Measurements from ENCODE around the gene PPY. TPM values are rescaled to one million over a fixed set of nuclear protein-coding genes. Genes with fewer than 3 reads are reported as not detected.
"Not testable (repeated sequence)": the region's sequence is repeated elsewhere in the genome, so short reads cannot be mapped to it uniquely, and the experiment has no call there.

PPY gene
- total RNA-seq, 1 donor from 2014 or later = not detected

GRCh38 chr17:43974382-43975266 lies 32.3 kb upstream of the PPY start:
- Mint-ChIP-seq H3K9me3 (ENCODE audit: unreplicated experiment) (peaks cover 2% of the 10 kb centered on the region), H3K36me3 (ENCODE audit: unreplicated experiment) (no peaks in the 10 kb centered on the region), H3K27ac (ENCODE audit: unreplicated experiment) (no peak overlapping the region), H3K4me1 (ENCODE audit: low read depth, unreplicated experiment) (no peaks in the 10 kb centered on the region), H3K4me3 (ENCODE audit: unreplicated experiment) (no peak overlapping the region), H3K27me3 (ENCODE audit: unreplicated experiment) (no peaks in the 10 kb centered on the region)
- no peak for TF ChIP-seq CTCF (IDR thresholded peaks at IDR 0.05; ENCODE audit: partially characterized antibody, unreplicated experiment)
- no peak for DNase-seq

GRCh38 chr17:43972444-43973212 lies 30.4 kb upstream of the PPY start:
- not testable (repeated sequence) for H3K27me3 Mint-ChIP-seq (ENCODE audit: unreplicated experiment); H3K36me3 Mint-ChIP-seq (ENCODE audit: unreplicated experiment); DNase-seq; H3K9me3 Mint-ChIP-seq (ENCODE audit: unreplicated experiment); H3K4me3 Mint-ChIP-seq (ENCODE audit: unreplicated experiment); H3K27ac Mint-ChIP-seq (ENCODE audit: unreplicated experiment); H3K4me1 Mint-ChIP-seq (ENCODE audit: low read depth, unreplicated experiment)

- H3K4me3 Mint-ChIP-seq (ENCODE audit: unreplicated experiment); H3K4me1 Mint-ChIP-seq (ENCODE audit: low read depth, unreplicated experiment); H3K36me3 Mint-ChIP-seq (ENCODE audit: unreplicated experiment); DNase-seq; H3K27me3 Mint-ChIP-seq (ENCODE audit: unreplicated experiment); H3K27ac Mint-ChIP-seq (ENCODE audit: unreplicated experiment); H3K9me3 Mint-ChIP-seq (ENCODE audit: unreplicated experiment): not testable (repeated sequence)
These were observed 29.2 kb upstream of the PPY start for GRCh38 chr17:43971436-43971835.

GRCh38 chr17:43970366-43970765 lies 28.1 kb upstream of the PPY start:
- H3K27ac Mint-ChIP-seq (ENCODE audit: unreplicated experiment) = no peak overlapping the region

GRCh38 chr17:43967251-43967875 lies 25.1 kb upstream of the PPY start:
- no peak overlapping the region for H3K27ac Mint-ChIP-seq (ENCODE audit: unreplicated experiment)
- no peaks in the 10 kb centered on the region for H3K27me3 Mint-ChIP-seq (ENCODE audit: unreplicated experiment)
- no peaks in the 10 kb centered on the region for H3K4me1 Mint-ChIP-seq (ENCODE audit: low read depth, unreplicated experiment)
- DNase-seq = no peak
- TF ChIP-seq CTCF (IDR thresholded peaks at IDR 0.05; ENCODE audit: partially characterized antibody, unreplicated experiment) = no peak
- H3K36me3 Mint-ChIP-seq (ENCODE audit: unreplicated experiment) = no peaks in the 10 kb centered on the region
- H3K4me3 Mint-ChIP-seq (ENCODE audit: unreplicated experiment) = no peak overlapping the region
- H3K9me3 Mint-ChIP-seq (ENCODE audit: unreplicated experiment) = no peaks in the 10 kb centered on the region

More at GRCh38 chr17:43970366-43970765, 28.1 kb upstream of the PPY start:
- Mint-ChIP-seq H3K36me3 (ENCODE audit: unreplicated experiment) (no peaks in the 10 kb centered on the region), H3K4me3 (ENCODE audit: unreplicated experiment) (no peak overlapping the region), H3K9me3 (ENCODE audit: unreplicated experiment) (no peaks in the 10 kb centered on the region), H3K27me3 (ENCODE audit: unreplicated experiment) (no peaks in the 10 kb centered on the region), H3K4me1 (ENCODE audit: low read depth, unreplicated experiment) (no peaks in the 10 kb centered on the region)
- TF ChIP-seq CTCF (IDR thresholded peaks at IDR 0.05; ENCODE audit: partially characterized antibody, unreplicated experiment) = no peak
- DNase-seq = no peak
